ENCODE data around the gene EPB41L2.

The EPB41L2 gene

GRCh38 chr6:130836055-130836640 is 226.9 kb downstream of the EPB41L2 start:
- no peak for TF ChIP-seq CTCF (IDR thresholded peaks at IDR 0.05)
- no peak for TF ChIP-seq ZFX (IDR thresholded peaks at IDR 0.05; ENCODE audit: borderline replicate concordance)
- H3K27ac ChIP-seq = no peak overlapping the region

GRCh38 chr6:130834482-130835251 is 228.4 kb downstream of the EPB41L2 start:
- TF ChIP-seq CTCF (IDR thresholded peaks at IDR 0.05) (no peak), ZFX (IDR thresholded peaks at IDR 0.05; ENCODE audit: borderline replicate concordance) (no peak)
- H3K27ac ChIP-seq = no peak overlapping the region

GRCh38 chr6:130833569-130833968 is 229.5 kb downstream of the EPB41L2 start:
- no peak for TF ChIP-seq CTCF (IDR thresholded peaks at IDR 0.05)
- TF ChIP-seq ZFX (IDR thresholded peaks at IDR 0.05; ENCODE audit: borderline replicate concordance) = no peak
- H3K27ac ChIP-seq = no peak overlapping the region

- no peak overlapping the region for H3K27ac ChIP-seq
- TF ChIP-seq CTCF (IDR thresholded peaks at IDR 0.05) (no peak), ZFX (IDR thresholded peaks at IDR 0.05; ENCODE audit: borderline replicate concordance) (no peak)
Measured at GRCh38 chr6:130831607-130832006, 231.4 kb downstream of the EPB41L2 start.

GRCh38 chr6:130829333-130829910 is 233.6 kb downstream of the EPB41L2 start:
- no peak overlapping the region for H3K27ac ChIP-seq
- no peak for TF ChIP-seq CTCF (IDR thresholded peaks at IDR 0.05)
- TF ChIP-seq ZFX (IDR thresholded peaks at IDR 0.05; ENCODE audit: borderline replicate concordance) = no peak

- no peak within 1 kb of the TSS; the same call in 1 of the 2 replicates for H3K27ac ChIP-seq
- TF ChIP-seq CTCF (IDR thresholded peaks at IDR 0.05) (no peak), ZFX (IDR thresholded peaks at IDR 0.05; ENCODE audit: borderline replicate concordance) (no peak)
Measured at GRCh38 chr6:130827247-130828149, 235.5 kb downstream of the EPB41L2 start, which contains the start of gene SMLR1. TSS of gene SMLR1 (plus strand) at chr6:130827406. CDS start at chr6:130827414, 8 bp downstream.
